ENCODE results near the gene AAMDC.

- TF ChIP-seq CTCF (IDR thresholded peaks at IDR 0.05) (no peak), POLR2A (IDR thresholded peaks at IDR 0.05) (no peak)
These were observed 21.6 kb downstream of the AAMDC start for GRCh38 chr11:77842441-77843121.

Measured in right lobe of liver (tissue), 4 donors.